HG03103 (cell line): Measurements from ENCODE around the gene HMGN4.
"Not testable (repeated sequence)": the region's sequence is repeated elsewhere in the genome, so short reads cannot be mapped to it uniquely, and the experiment has no call there.

ENCODE experiments used
- ATAC-seq: cut with Tn5 transposase; IDR thresholded peaks from one replicate; pipeline ENCODE4 v1.9.1; 2021; ENCODE audit warnings: low read depth; ENCODE audit not compliant: unreplicated experiment

HMGN4 gene

DNA sequence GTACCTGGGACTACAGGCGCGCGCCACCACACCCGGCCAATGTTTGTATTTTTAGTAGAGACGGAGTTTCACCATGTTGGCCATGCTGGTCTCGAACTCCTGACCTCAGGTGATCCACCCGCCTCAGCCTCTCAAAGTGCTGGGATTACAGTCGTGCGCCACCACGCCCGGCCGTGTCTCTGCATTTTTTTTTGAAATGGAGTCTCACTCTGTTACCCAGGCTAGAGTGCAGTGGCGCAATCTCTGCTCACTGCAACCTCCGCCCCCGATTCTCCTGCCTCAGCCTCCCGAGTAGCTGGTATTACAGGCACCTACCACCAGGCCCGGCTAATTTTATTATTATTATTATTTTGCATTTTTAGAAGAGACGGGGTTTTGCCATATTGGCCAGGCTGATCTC, 9.2 kb downstream of the HMGN4 start:
- not testable (repeated sequence) for ATAC-seq

DNA sequence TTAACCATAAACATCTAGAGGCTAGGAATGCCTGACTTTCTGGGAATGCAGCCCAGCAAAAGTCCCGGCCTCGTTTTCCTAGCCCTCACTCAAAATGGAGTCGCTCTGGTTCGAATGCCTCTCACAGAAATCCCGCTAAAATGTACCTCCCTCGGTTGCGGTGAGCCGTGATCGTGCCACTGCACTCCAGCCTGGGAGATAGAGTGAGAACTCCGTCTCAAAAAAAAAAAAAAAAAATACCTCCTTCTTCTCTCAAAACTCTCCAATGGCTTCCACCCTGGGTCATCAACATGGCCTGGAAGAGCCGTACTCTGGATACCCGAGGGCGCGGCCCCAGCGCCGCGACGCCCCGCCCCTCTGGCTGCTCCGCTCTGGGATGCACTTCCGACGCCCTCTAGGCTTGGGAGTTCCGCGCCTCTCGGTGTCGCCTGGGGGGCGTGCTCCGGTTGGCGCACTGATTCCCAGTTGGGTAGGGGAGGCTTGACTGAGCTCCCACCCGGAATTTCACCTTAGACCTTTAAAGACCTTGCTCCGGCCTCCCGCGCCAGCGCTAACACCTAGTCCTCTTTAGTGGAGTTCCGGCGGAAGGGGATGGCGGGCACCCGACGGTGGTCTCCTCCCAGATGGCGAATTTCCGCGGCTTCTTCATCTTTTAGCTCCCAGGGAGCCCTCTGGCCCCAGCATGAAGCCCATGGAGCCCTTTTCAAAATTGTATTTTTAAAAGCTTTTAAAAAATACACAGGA, 12.3 kb downstream of the HMGN4 start:
- ATAC-seq, result no peak

DNA sequence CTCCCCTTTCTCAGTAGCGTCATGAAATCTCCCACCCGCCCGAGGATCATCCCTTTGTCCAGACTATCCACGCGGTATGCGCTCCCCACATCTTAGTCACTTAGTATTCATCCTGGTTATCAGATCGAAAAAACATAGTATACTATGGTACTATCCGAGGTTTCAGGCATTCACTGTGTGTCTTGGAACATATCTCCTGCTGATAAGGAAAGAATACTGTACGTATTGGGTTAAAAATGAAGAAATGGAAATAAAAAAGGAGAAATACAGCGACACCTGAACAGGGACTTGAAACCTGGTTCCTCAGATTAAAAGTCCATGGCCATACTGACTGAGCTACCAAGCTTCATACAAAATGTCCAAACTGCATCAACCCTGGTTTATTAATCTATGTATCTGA, 14.0 kb downstream of the HMGN4 start:
- no peak for ATAC-seq

DNA sequence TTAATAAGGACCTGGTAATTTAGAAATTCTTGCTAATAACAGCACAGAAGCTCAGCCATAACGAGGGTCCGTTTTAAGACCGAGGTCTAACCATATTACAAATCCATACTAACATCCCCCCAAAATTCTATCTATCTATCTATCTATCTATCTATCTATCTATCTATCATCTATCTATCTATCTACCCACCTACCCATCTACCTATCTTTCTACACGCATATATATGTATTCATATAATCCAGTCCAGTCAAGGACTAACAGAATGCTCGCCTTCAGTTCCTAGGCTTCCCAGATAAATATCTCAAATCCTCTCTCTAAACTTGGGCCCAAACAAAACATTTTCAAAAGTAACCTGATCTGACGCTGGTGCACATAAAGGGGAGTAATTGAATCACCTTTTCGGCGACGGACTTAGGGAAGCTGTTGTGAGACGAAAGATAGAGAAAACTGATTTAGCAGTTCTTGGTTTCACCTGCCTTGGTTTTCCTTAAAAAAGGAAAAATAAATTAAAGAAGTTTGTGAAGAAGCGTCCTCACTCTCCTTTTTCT, 14.5 kb downstream of the HMGN4 start:
- no peak for ATAC-seq

DNA sequence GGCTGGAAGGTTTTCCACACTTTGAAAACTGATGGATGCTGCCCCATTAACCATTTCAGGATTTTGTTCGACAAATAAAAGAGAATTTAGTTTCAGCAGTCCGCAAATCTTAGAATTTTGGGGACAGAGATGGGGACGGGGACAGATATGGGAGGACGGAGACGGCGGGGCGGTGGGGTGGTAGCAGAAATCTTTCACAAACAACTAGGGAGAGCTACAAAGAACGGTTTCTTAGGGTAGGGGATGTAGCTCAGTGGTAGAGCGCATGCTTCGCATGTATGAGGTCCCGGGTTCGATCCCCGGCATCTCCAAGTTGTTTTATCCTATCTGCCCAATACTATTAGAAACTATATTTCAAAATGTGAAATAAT, 15.1 kb downstream of the HMGN4 start:
- ATAC-seq, result no peak

DNA sequence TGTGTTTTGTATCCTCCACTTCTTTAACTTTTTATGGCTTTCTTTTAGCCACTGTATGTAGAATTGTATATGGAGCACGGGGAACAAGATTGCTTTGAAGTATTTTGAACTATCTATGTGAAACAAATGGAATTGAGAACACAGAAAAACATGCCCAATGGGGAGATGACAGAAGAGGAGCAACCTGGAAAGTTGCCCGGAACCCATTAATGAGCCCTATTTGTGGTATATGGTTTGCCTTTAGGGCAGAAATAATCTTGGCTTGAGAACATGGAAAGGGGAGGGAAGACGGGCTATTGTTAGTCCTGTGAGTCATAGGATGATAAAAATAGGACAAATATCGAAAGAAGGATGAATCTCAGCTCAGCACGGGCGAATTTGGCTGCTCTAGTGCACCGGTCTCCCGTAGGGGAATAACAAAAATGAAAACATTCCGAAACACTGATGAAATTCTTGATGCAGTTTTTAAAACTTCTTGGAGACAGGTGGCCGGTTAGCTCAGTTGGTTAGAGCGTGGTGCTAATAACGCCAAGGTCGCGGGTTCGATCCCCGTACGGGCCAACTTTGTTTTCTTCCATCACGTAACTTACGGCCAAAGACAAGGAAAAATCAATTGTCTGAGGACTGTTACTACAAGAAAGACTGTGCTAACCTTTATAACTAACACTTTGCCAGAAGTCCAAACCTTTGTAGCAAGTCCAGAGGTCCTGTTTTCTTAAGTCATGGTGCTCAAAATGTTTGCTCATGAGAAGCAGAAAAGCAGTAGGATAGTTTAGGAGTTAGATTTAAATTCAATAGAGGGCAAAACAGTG, 15.7 kb downstream of the HMGN4 start:
- ATAC-seq, result no peak

DNA sequence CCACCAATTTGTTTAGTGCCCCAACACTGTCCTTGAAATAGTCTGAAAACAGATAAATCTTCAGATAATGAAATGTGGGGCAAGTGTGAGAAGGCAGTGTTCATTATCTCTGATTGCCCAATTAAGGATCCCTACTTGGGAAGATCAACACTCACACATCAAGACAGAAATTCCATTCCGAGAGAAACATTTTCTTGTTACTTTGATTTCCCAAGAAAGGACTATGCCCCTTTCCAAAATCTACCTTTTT, 16.2 kb downstream of the HMGN4 start:
- ATAC-seq, result no peak

DNA sequence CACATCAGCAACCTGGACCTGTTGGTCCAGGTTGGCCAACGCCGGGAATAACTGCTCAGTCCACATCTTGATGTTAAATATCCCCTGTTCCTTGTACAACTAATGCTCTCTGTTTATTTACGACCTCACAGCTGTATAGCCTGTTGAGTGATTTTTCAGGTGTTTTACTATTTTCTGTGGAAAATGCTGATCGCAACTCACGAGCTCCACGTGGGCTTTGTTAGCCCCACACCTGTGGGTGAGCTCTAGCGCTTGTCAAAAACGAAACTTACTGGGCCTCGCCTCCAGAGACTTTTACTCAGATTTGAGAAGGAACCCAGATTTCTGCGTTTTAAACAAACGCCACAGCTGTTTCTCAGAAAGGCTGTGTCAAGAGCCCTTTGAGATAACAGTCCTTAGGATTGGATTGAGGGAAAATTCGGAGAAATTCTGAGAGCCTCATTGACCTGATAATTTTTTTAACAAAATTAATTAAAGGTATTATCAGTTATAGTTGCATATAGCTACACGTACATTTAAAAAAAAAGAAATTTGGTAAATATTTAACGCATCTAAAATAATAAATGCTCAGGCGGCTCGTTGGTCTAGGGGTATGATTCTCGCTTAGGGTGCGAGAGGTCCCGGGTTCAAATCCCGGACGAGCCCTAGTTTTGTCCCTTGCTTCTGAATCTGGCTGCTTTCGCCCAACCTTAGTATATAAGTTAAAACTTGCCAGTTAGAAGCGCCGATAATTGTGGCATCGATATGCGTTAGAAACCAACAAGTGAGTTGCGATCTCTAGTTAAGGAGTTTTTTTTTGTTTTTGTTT, 16.7 kb downstream of the HMGN4 start:
- ATAC-seq, result no peak

DNA sequence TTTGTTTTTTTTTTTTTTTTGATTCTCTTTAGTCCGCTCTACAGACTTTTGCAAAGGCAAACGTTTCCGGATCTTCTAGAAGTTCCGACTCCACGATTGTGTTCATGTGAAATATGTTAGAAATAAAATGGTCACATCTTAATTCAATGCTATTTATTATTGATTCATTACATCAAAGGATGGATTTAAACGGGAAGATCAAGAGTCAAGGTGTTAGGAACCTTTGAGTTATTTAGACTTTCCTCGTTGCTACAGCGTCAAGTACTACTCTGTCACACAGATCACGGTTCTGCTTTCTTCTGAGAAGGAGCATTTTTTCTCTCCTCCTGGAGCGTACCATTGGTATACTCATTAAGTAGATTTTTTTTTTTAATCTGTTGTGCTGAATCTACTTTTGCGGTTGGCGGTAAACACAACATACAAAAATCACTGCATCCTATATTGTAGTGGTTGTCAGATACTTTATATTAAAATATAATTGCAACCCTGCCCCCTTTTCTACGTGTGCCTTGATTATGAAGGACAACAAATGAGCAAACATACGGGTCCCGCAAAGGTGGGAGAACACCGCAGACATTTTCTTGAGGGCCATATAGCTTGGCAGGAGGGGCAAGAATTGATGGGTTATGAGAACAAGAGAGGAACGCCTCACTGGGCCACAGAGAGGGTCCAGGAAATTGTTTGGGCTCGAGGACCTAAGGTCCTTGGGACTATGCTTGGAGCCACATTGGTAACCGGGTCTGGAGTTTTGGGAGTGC, 17.5 kb downstream of the HMGN4 start:
- no peak for ATAC-seq

DNA sequence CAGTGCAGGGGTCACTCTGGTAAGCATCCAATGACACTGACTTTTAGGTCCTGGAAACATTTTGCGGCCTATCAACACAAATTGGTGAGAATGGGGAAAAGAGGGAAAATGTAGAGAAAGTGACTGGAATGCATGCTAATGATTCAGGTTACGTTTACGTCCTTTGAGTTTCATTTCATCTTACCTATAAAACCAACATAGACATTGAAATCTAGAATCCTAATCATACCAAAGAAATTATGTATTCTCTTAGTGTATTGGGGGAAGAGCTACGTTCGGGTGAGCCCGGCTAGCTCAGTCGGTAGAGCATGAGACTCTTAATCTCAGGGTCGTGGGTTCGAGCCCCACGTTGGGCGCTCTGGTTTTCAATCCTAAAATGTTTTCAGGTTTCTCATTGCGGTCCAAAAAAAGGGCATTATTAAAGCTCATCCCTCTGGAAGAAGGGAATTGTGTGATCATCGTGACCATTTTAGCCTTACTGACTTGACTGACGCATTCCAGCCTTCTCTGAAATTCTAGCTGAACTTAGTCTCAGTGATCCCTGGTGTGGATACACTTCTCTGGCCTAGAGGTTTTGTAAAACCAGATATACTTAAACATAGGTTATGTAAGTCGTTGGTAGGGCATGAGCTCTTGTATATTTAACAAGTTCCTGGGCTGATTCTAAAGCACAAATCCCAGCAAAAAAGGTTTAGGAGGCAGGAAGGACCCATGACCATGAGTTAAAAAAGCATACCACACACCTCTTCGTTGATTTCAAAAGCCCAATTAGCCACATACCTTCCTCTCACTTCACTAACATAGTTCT, 18.3 kb downstream of the HMGN4 start:
- ATAC-seq, result no peak

DNA sequence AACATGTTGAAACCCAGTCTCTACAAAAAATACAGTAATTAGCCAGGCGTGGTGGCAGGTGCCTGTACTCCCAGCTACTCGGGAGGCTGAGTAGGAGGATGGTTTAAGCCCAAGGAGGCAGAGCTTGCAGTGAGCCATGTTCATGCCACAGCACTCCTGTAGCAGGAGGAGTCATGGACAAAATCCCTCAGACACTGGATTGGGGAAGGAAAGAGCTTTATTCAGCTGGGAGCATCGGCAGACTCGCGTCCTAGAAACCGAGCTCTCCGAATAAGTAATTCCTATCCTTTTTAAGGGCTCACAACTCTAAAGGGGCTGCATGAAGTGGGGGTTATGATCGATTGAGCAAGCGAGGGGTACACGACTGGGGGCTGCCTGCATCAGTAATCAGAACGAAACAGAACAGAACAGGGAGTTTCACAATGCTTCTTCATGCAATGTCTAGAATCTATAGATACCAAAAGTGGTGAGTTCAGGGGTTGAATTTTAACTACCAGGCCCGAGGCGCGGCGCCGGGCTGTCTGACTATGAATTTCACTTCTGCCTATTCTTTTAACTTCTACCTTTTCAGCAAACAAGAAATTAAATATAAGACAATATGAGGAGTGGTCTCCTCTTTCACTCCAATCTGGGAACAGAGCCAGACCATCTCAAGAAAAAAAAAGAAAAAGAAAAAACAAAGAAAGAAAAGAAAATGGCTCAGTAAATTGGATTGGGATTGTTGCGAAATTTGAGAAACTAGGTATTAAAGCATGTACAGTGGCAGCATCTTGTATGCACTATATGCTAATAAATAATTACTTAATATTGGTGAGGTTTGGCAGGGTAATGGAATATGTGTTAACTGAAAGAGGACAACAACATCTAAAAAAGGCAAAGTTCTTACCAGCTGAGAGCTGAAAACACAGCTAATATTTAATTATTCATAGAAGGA, 23.6 kb downstream of the HMGN4 start:
- ATAC-seq, result no peak

DNA sequence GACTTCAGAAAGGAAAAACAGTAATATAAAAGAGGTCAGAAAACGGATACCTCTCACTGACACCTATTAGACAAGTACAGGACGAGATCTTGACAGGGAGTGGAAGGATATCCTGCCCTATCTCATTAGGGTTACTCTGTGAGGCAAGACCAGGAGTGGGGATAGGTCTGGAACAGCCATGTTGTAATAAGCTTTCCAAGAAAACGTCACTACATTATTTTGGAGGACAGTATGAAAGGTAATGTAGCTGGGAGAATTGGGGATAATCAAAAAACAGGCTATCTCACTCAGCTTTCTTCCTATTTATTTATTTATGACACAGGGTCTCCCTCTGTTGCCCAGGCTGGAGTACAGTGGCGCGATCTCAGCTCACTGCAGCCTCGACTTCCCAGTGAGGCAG, 25.3 kb downstream of the HMGN4 start:
- ATAC-seq, result no peak

DNA sequence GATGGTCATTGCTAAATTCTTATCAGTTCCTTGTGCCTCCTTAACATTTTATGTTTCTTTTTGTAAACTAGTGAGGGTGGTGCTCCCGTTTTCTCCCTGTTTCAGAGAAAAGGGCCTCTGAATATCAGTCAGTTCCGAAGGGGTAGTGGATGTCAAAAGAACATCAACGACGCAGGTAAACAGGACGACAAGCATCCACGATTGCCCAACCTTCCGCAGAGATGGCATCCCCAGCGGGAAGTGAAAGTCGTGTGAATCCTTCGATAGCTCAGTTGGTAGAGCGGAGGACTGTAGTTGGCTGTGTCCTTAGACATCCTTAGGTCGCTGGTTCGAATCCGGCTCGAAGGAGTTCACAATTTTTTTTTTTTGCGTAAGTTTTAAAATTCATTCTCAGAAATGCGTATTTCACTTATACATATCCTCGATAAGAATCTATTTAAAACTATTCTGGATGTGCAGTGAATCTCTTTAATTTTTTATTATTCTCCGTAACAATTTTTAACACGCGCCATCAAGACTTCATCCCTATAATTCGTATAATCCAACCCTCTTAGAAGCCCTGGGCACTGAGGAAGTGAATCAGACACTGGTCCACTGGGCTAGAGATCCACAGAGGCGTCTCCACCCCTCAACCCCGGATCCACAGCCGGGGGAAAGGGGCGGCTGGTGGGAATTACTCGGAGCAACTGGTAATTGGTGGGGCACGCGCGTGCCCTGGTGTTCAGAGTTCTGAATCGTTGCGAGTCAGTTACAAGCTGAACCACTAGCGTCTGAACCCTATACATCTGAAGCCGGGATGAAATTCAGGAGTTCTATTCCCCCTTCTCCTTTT, 30.7 kb downstream of the HMGN4 start:
- peak; percentile 52 for ATAC-seq

DNA sequence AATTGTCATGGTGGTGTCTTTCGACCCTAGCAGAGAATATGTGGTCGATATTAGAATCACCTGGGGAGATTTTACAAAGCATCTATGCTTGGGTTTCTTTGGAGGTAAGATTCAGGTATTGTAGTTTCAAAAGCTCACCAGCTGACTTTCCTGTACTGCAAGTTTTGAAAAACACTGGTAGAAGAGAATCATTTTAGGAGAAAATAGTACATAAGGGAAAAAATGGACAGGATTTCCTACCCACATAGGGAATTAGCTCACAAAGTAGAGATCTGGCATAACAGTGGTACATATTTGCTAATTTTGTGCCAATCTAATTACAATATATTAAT, 31.2 kb downstream of the HMGN4 start:
- ATAC-seq, result no peak

DNA sequence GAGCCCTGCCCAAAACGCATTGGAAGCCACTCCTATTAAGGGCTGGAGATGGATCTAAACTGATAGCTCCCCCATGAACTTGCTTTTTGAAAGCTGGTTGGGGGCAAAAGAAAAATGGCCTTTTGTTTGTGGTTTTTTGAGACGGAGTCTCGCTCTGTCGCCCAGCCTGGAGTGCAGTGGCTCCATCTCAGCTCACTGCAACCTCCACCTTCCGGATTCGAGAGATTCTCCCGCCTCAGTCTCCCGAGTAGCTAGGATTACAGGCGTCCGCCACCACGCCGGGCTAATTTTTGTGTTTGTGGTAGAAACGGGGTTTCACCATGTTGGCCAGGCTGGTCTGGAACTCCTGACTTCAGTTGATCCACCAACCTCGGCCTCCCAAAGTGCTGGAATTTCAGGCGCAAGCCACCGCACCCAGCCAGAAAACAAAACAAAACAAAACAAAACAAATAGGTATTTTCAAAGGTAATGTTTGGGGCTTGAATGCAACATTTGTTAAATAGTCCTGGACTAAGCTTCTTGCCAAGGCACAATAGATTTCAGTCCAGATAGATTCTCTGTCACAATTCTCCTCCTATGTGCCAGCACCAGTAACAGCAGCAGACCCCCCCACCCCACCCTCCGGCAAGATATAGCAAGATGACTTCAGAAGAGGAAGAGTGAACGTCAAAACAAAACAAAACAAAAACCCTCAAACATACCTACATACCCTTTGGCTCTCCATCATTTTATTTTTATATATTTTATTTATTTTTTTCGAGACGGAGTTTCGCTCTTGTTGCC, 32.1 kb downstream of the HMGN4 start:
- ATAC-seq, result no peak

DNA sequence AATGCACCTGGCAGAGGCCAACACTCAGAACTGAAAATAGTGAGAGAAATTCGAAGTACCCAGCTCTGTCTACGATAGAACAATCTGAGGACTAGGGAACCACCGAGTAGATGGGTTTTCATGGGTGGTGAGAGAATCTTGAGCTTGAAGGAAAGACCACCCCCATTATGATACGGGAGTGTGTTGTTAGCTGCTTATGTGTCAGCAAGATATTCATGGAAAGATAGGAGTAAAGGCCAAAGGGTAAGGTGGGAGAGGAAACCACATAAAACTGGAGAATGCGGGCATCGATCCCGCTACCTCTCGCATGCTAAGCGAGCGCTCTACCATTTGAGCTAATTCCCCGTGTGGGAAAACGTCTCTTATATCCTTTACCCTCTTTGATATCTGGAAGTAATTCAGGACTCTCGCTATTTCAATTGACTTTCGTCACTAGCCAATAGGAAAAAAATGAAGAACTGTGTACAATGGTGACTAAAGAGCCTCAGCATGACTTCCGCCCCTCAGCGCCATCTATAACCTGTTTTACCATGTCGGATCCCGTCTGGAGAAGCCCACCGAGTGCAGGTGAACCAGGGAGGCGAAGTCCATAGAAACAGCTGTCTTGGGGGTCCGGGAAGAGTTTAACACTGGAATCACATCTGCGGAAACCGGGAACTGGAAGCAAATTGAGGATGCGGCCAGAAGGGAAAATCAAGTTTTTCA, 33.6 kb downstream of the HMGN4 start:
- no peak for ATAC-seq

DNA sequence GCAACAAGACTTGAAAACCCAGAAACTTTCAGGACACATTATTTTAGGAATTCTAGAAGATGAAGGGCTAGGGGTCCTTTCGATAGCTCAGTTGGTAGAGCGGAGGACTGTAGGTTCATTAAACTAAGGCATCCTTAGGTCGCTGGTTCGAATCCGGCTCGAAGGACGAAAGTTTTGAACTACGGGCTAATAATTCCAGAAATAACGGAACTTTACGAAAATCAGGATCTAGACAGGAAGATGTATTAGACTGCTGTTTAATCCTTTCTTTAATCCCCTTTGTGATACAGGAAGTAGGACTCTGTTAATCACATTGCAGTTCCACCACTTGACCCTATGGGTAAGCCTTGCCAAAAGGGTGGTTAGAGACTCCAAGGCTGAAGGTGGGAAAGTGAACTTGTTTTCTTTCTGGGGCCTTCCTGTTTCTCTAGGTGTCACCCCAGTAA, 37.4 kb downstream of the HMGN4 start:
- ATAC-seq, result no peak
